Measurements from ENCODE around the gene NUDT1. TPM values are rescaled to one million over a fixed set of nuclear protein-coding genes. Genes with fewer than 3 reads are reported as not detected.

NUDT1 gene
- total and polyA plus RNA-seq, 2 experiments from 2014 or later, result 54.5 to 163 TPM

GRCh38 chr7:2193575-2194305, 48.3 kb upstream of the NUDT1 start (continued):
- TF ChIP-seq ETS1 (IDR thresholded peaks at IDR 0.05), result no peak
- no peak for TF ChIP-seq NANOG (IDR thresholded peaks at IDR 0.05; ENCODE audit: borderline replicate concordance)

- H3K9me3 Mint-ChIP-seq, result peaks cover 8% of the 10 kb centered on the region; the same call in 2 of the 3 replicates
- peaks cover 7% of the 10 kb centered on the region for H3K27me3 Mint-ChIP-seq (ENCODE audit: insufficient read depth, low read depth, poor library complexity)
- Histone ChIP-seq H3K4me3 (no peak overlapping the region), H3K4me1 (ENCODE audit: insufficient read depth) (no peaks in the 10 kb centered on the region), H3K9me2 (ENCODE audit: insufficient read depth) (no peaks in the 10 kb centered on the region), H2AFZ (no peak overlapping the region), H3K36me3 (ENCODE audit: insufficient read depth) (peaks cover 11% of the 10 kb centered on the region), H3K4me2 (no peak overlapping the region), H4K20me1 (replicated peaks; ENCODE audit: insufficient read depth) (peaks cover 6% of the 10 kb centered on the region; the same call in 1 of the 2 replicates), H3K27ac (ENCODE audit: low read depth) (no peak overlapping the region), H3K79me2 (replicated peaks; ENCODE audit: insufficient read depth) (peaks cover 11% of the 10 kb centered on the region; the same call in 1 of the 2 replicates), H3K27me3 (ENCODE audit: insufficient read depth) (no peaks in the 10 kb centered on the region), H3F3A (replicated peaks; ENCODE audit: low read depth) (no peaks in the 10 kb centered on the region)
- DNase-seq (ENCODE audit: low spot score) (no peak), ATAC-seq (no peak)
- no peak overlapping the region for H3K27ac Mint-ChIP-seq
- H3K4me3 Mint-ChIP-seq, result no peak overlapping the region
- H3K36me3 Mint-ChIP-seq (ENCODE audit: low read depth), result peaks cover 59% of the 10 kb centered on the region
- H3K4me1 Mint-ChIP-seq, result no peaks in the 10 kb centered on the region
- TF ChIP-seq ZNF331 (CRISPR knock-in tag; IDR thresholded peaks at IDR 0.05; ENCODE audit: low read depth) (no peak), POLR2AphosphoS5 (IDR thresholded peaks at IDR 0.05; ENCODE audit: low read depth) (no peak), CREB1 (CRISPR knock-in tag; IDR thresholded peaks at IDR 0.05; ENCODE audit: low read depth) (no peak), STAT1 (IDR thresholded peaks at IDR 0.05; ENCODE audit: unreplicated experiment) (no peak), ZNF462 (CRISPR knock-in tag; IDR thresholded peaks at IDR 0.05) (no peak), CTCF (conservative IDR thresholded peaks at IDR 0.05; ENCODE audit: low read depth in 2 of 2) (no peak), REST (IDR thresholded peaks at IDR 0.05; ENCODE audit: unreplicated experiment) (no peak), NANOG (IDR thresholded peaks at IDR 0.05; ENCODE audit: borderline replicate concordance) (no peak), EZH2 (IDR thresholded peaks at IDR 0.05; ENCODE audit: low read depth, unreplicated experiment) (no peak)
Observed at GRCh38 chr7:2195400-2196246, 46.4 kb upstream of the NUDT1 start.

Data from GM23338 (cell line).